Naive B cell (primary cell): ENCODE results near the gene GSTT2B. TPM values are rescaled to one million over a fixed set of nuclear protein-coding genes. Genes with fewer than 3 reads are reported as not detected.
A peak's percentile ranks its signal among the peaks of the same experiment; 100 is the strongest.
"Not testable (repeated sequence)": the region's sequence is repeated elsewhere in the genome, so short reads cannot be mapped to it uniquely, and the experiment has no call there.

ENCODE experiments used
- ATAC-seq, 2 donors: fragments of 150-1000 bp; cut with Tn5 transposase; 2 replicates each; pipeline ENCODE4 v1.10.0; 2021; ENCODE audit warnings: low read depth in 2 of 2, mild to moderate bottlenecking in 2 of 2, moderate library complexity in 2 of 2
- DNase-seq: peaks from one replicate; pipeline ENCODE4 v3.0.0; 2022
- H3K27ac Mint-ChIP-seq, 6 donors: one replicate each; pipeline ENCODE4 v1.8.0; 2020 to 2022; ENCODE audit warnings: mild to moderate bottlenecking in 6 of 6, mixed read lengths in 6 of 6, moderate library complexity in 5 of 6, inconsistent platforms in 2 of 6
- H3K27me3 Mint-ChIP-seq, 3 donors: one replicate each; pipeline ENCODE4 v1.8.0; 2021 to 2022; ENCODE audit warnings: mixed read lengths in 3 of 3, mild to moderate bottlenecking in 1 of 3
- H3K36me3 Mint-ChIP-seq, 2 donors: one replicate each; pipeline ENCODE4 v1.8.0; 2020 to 2022; ENCODE audit warnings: mixed read lengths in 2 of 2, inconsistent platforms in 1 of 2, mild to moderate bottlenecking in 1 of 2
- H3K4me1 Mint-ChIP-seq, 3 donors: one replicate each; pipeline ENCODE4 v1.8.0; 2020 to 2022; ENCODE audit warnings: mixed read lengths in 3 of 3, inconsistent platforms in 1 of 3, mild to moderate bottlenecking in 1 of 3, moderate library complexity in 1 of 3
- H3K4me3 Mint-ChIP-seq, 8 donors: one replicate each; pipeline ENCODE4 v1.8.0; 2020 to 2022; ENCODE audit warnings: mild to moderate bottlenecking in 8 of 8, mixed read lengths in 8 of 8, moderate library complexity in 8 of 8, inconsistent platforms in 2 of 8
- H3K9me3 Mint-ChIP-seq, 7 donors: one replicate each; pipeline ENCODE4 v1.8.0; 2020 to 2022; ENCODE audit warnings: mixed read lengths in 7 of 7, mild to moderate bottlenecking in 5 of 7, inconsistent platforms in 2 of 7, moderate library complexity in 1 of 7
- polyA plus RNA-seq, 6 donors: library from polyadenylated mRNA; unstranded; fragments of 300-500 nt; fragmentation: Illumina TruSeq; gene quantifications; one replicate each; pipeline ENCODE4 v1.2.3, GENCODE V29; 2021; ENCODE audit warnings: low read depth in 6 of 6

Gene GSTT2B
- polyA plus RNA-seq, result not detected

- not testable (repeated sequence) for H3K4me1 Mint-ChIP-seq, DNase-seq, H3K27ac Mint-ChIP-seq, H3K9me3 Mint-ChIP-seq, H3K27me3 Mint-ChIP-seq, H3K36me3 Mint-ChIP-seq, ATAC-seq
- peak within 1 kb of the TSS in 1 of 8 donors; percentile 35 for H3K4me3 Mint-ChIP-seq
These were observed at the start of gene GSTT2B for GRCh38 chr22:23961084-23961771. Gene GSTT2B, minus strand, starts transcription at chr22:23961195. Its CDS starts 64 bp downstream, at chr22:23961131.

- ATAC-seq, result no peak
- Mint-ChIP-seq H3K4me3 (peak overlapping the region; percentile 36 to 97 (median 72)), H3K27ac (peak overlapping the region in 5 of 6 donors; percentile 16 to 98 (median 90)), H3K9me3 (peaks cover 0 to 4% (median 0%) of the 10 kb centered on the region in 7 donors), H3K27me3 (no peaks in the 10 kb centered on the region), H3K36me3 (no peaks in the 10 kb centered on the region), H3K4me1 (peaks cover 12 to 46% (median 17%) of the 10 kb centered on the region in 3 donors)
- DNase-seq, result no peak
These were observed 49.0 kb upstream of the GSTT2B start for GRCh38 chr22:24010018-24010391.

- ATAC-seq (no peak), DNase-seq (no peak)
- Mint-ChIP-seq H3K4me3 (peak overlapping the region in 4 of 8 donors; percentile 48 to 96 (median 62)), H3K27ac (peak overlapping the region in 1 of 6 donors; percentile 16), H3K27me3 (no peaks in the 10 kb centered on the region), H3K9me3 (peaks cover 0 to 4% (median 0%) of the 10 kb centered on the region in 7 donors), H3K36me3 (no peaks in the 10 kb centered on the region), H3K4me1 (peaks cover 10 to 40% (median 17%) of the 10 kb centered on the region in 3 donors)
These were observed 48.4 kb upstream of the GSTT2B start for GRCh38 chr22:24009227-24010017.

- H3K36me3 Mint-ChIP-seq, result no peaks in the 10 kb centered on the region
- no peak for DNase-seq
- peak overlapping the region in 1 of 6 donors; percentile 42 for H3K27ac Mint-ChIP-seq
- H3K4me1 Mint-ChIP-seq, result peaks cover 7 to 32% (median 17%) of the 10 kb centered on the region in 3 donors
- H3K27me3 Mint-ChIP-seq, result peaks cover 0 to 1% (median 0%) of the 10 kb centered on the region in 3 donors
- H3K4me3 Mint-ChIP-seq, result peak overlapping the region in 2 of 8 donors; percentile 53 to 96
- no peak for ATAC-seq
- peaks cover 0 to 4% (median 0%) of the 10 kb centered on the region in 7 donors for H3K9me3 Mint-ChIP-seq
These were observed 47.6 kb upstream of the GSTT2B start for GRCh38 chr22:24008381-24009226.

GRCh38 chr22:24008022-24008283, 47.0 kb upstream of the GSTT2B start:
- Mint-ChIP-seq H3K36me3 (no peaks in the 10 kb centered on the region), H3K9me3 (peaks cover 0 to 4% (median 0%) of the 10 kb centered on the region in 7 donors), H3K27ac (no peak overlapping the region), H3K4me1 (peaks cover 7 to 28% (median 16%) of the 10 kb centered on the region in 3 donors), H3K27me3 (peaks cover 0 to 7% (median 0%) of the 10 kb centered on the region in 3 donors), H3K4me3 (no peak overlapping the region)
- no peak for DNase-seq
- no peak for ATAC-seq

- Mint-ChIP-seq H3K4me1 (peaks cover 7 to 25% (median 14%) of the 10 kb centered on the region in 3 donors), H3K9me3 (peaks cover 0 to 4% (median 0%) of the 10 kb centered on the region in 7 donors), H3K4me3 (no peak overlapping the region), H3K27ac (no peak overlapping the region), H3K36me3 (no peaks in the 10 kb centered on the region), H3K27me3 (peaks cover 0 to 7% (median 0%) of the 10 kb centered on the region in 3 donors)
- ATAC-seq, result no peak
- no peak for DNase-seq
These were observed 46.4 kb upstream of the GSTT2B start for GRCh38 chr22:24007253-24008021.

GRCh38 chr22:24006914-24007214, 45.9 kb upstream of the GSTT2B start:
- peaks cover 0 to 12% (median 5%) of the 10 kb centered on the region in 3 donors for H3K27me3 Mint-ChIP-seq

GRCh38 chr22:24006207-24006913, 45.4 kb upstream of the GSTT2B start:
- Mint-ChIP-seq H3K27ac (peak overlapping the region in 1 of 6 donors; percentile 27), H3K9me3 (peaks cover 0 to 4% (median 0%) of the 10 kb centered on the region in 7 donors), H3K4me3 (no peak overlapping the region), H3K4me1 (peaks cover 6 to 18% (median 7%) of the 10 kb centered on the region in 3 donors), H3K27me3 (peaks cover 0 to 17% (median 10%) of the 10 kb centered on the region in 3 donors), H3K36me3 (no peaks in the 10 kb centered on the region)
- ATAC-seq, result no peak
- no peak for DNase-seq

More at GRCh38 chr22:24006914-24007214, 45.9 kb upstream of the GSTT2B start:
- Mint-ChIP-seq H3K4me3 (no peak overlapping the region), H3K4me1 (peaks cover 7 to 23% (median 8%) of the 10 kb centered on the region in 3 donors), H3K36me3 (no peaks in the 10 kb centered on the region), H3K27ac (no peak overlapping the region), H3K9me3 (peaks cover 0 to 4% (median 0%) of the 10 kb centered on the region in 7 donors)
- ATAC-seq, result no peak
- DNase-seq, result no peak

GRCh38 chr22:24005201-24005600, 44.2 kb upstream of the GSTT2B start, which contains the start of gene GSTT4:
Gene GSTT4, minus strand, starts transcription at chr22:24005453. Its CDS starts 97 bp downstream, at chr22:24005356.
- Mint-ChIP-seq H3K27me3 (peaks cover 0 to 19% (median 10%) of the 10 kb centered on the region in 3 donors), H3K27ac (peak within 1 kb of the TSS in 1 of 6 donors; percentile 27), H3K4me3 (no peak within 1 kb of the TSS), H3K9me3 (no peaks in the 10 kb centered on the region), H3K36me3 (no peaks in the 10 kb centered on the region), H3K4me1 (peaks cover 0 to 7% (median under 1%) of the 10 kb centered on the region in 3 donors)
- ATAC-seq, result no peak
- no peak for DNase-seq

GRCh38 chr22:24003887-24004286, 42.9 kb upstream of the GSTT2B start:
- peaks cover 3 to 19% (median 10%) of the 10 kb centered on the region in 3 donors for H3K27me3 Mint-ChIP-seq
- H3K4me3 Mint-ChIP-seq, result no peak overlapping the region
- no peaks in the 10 kb centered on the region for H3K36me3 Mint-ChIP-seq
- no peak for ATAC-seq
- DNase-seq, result no peak
- H3K4me1 Mint-ChIP-seq, result no peaks in the 10 kb centered on the region
- H3K27ac Mint-ChIP-seq, result no peak overlapping the region
- no peaks in the 10 kb centered on the region for H3K9me3 Mint-ChIP-seq

- Mint-ChIP-seq H3K9me3 (no peaks in the 10 kb centered on the region), H3K36me3 (no peaks in the 10 kb centered on the region), H3K27ac (no peak overlapping the region), H3K4me1 (no peaks in the 10 kb centered on the region), H3K27me3 (peaks cover 3 to 19% (median 10%) of the 10 kb centered on the region in 3 donors), H3K4me3 (no peak overlapping the region)
- ATAC-seq, result no peak
- no peak for DNase-seq
These were observed 41.9 kb upstream of the GSTT2B start for GRCh38 chr22:24002851-24003250.

- no peaks in the 10 kb centered on the region for H3K9me3 Mint-ChIP-seq
- H3K27ac Mint-ChIP-seq, result no peak overlapping the region
- ATAC-seq (no peak), DNase-seq (no peak)
- no peaks in the 10 kb centered on the region for H3K36me3 Mint-ChIP-seq
- H3K4me3 Mint-ChIP-seq, result no peak overlapping the region
- no peaks in the 10 kb centered on the region for H3K4me1 Mint-ChIP-seq
- peaks cover 3 to 19% (median 10%) of the 10 kb centered on the region in 3 donors for H3K27me3 Mint-ChIP-seq
These were observed 41.3 kb upstream of the GSTT2B start for GRCh38 chr22:24002272-24002671.
